HG03097 (cell line): Measurements from ENCODE around the gene EFCAB6.
A peak's percentile ranks its signal among the peaks of the same experiment; 100 is the strongest.

Experiments
- ATAC-seq: cut with Tn5 transposase; IDR thresholded peaks from one replicate; pipeline ENCODE4 v1.9.1; 2021; ENCODE audit not compliant: unreplicated experiment, low FRiP score

EFCAB6 gene

DNA sequence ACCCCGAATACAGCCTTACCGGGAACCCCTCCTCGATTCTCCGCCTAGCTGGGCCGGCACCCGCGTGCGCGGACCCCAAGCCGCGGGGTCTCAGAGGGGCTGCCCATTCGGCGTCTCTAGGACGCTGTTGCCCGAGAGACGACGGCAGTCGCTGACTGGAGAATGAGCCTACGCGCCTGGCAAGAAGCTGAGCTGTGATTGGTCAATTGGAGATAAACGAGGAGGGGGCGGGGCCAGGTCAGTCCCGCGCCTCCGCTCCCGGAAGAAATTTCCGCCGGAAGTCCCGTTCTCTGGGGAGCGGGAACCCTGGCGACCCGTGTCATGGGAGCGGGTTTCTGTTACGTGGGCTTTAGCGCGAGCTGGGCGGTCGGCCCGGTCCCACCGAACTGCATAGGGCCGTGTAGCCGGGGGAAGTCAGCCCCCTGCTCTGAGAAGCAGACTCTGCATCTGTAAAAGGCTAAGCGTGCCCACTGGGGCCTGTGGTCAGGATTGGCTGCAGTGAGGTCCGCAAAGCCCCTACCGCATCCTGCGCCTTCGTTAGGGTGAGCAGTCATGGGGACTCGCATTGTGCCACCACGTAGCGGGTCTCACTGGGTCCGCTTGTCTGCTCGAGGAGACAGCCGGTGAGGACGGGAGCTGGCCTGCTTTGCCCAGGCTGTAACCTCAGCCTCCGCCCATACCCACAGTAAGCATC lies at the start of gene EFCAB6:
EFCAB6 (minus strand) TSS at position 157 of the 694 bp plus-strand sequence. CDS start 29,987 bp downstream, outside the sequence.
- ATAC-seq, result peak; percentile 72

GRCh38 chr22:43861529-43861928 lies 49.4 kb upstream of the EFCAB6 start:
- ATAC-seq, result no peak

GRCh38 chr22:43860831-43861230 lies 48.7 kb upstream of the EFCAB6 start:
- no peak for ATAC-seq

DNA sequence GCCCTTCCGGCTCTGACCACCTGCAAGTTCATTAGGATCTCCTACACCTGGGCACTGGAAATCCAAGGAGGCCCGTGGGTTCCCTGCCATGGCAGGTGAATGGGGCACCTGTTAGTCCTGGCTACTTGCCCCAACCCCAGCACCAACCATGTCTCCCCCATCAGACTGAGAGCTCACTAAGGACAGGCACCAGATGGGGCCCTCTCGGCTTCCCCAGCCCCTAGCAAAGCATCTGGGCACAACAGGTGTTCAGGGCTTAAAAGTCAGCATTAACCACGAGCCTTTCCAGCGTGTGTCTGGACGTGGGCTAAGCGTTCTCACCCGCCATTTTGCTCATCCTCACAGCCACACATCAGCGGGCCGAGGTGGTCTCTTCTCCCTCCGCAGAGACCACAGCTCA lies 48.0 kb upstream of the EFCAB6 start:
- ATAC-seq, result no peak

GRCh38 chr22:43859621-43860020 lies 47.5 kb upstream of the EFCAB6 start:
- ATAC-seq, result no peak

DNA sequence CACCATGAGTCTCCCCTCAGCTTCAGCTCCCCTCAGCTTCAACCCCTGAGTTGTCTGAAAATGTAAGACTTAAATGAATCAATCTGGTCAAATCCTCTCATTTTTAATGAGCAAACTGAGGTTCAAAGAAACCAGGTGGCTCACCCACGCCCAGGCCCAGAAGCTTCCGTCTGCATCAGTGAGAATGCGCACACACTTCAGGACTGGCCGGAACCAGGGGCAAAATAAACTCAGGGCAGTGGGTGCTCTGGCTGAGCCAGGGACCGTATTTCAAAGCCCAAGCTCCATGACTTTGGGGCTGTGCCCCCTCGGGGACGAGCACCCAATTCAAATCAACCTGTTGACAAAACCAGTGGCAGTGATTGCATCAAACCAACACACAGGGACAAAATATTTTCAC lies 47.1 kb upstream of the EFCAB6 start:
- ATAC-seq, result no peak

- no peak for ATAC-seq
These were observed 46.2 kb upstream of the EFCAB6 start for GRCh38 chr22:43858156-43858895.

DNA sequence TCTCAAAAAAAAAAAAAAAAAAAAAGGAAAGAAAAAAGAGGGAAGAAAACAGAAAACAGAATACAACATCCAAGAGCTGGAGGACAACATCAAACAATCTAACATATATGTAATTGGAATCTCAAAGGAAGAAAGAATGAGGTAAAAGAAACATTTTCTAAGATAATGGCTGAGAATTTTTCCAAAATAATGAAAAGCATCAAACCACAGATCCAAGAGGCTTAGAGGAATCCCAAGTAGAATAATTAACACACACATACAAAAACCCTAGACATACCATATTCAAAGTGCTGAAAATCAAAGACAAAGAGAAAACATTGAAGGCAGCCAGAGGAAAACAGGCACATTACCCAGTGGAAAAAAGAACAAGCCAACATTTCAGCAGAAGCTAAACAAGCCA lies 45.3 kb upstream of the EFCAB6 start:
- no peak for ATAC-seq

DNA sequence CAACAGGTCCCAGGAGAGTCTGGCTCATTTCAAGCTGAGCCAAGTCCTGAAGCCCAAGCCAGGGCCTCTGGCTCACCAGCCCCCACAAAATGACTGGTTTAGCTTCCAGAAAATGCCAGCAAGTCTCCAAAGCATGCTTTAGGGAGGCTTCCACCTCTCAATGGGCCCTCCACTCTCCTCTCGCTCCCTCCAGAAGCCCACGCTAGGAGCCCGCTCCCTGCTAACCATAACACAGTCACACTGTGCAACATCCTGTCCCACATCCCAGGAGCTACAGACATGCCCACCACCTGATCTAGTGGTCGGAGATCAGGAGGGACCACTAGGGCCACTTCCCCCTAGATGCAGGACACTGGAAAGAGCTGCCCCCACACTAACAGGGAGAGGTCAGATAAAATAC lies 43.3 kb upstream of the EFCAB6 start:
- ATAC-seq, result no peak

DNA sequence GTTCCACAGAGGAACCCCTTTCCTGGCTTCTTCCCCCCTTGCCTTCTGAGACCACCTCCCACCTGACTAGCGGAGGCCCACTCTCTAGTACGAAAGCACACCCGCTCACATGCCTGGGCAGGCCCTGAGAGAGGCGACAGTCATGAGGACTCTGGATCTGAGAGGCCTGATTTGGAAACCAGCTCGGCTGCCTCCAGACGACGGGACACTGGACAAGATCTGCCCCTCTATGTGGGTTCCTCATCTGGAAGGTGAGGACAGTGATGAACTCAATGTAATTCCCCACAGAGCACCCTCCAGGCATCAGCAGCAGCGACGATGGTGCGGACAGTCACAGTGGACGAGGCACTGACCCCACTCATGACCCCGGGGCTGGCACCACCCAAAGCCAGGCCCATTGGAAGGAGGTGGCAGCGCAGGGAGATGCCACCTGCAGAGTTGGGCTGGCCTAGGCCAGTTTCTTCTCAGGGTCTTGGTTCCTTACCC lies 42.7 kb upstream of the EFCAB6 start:
- no peak for ATAC-seq

DNA sequence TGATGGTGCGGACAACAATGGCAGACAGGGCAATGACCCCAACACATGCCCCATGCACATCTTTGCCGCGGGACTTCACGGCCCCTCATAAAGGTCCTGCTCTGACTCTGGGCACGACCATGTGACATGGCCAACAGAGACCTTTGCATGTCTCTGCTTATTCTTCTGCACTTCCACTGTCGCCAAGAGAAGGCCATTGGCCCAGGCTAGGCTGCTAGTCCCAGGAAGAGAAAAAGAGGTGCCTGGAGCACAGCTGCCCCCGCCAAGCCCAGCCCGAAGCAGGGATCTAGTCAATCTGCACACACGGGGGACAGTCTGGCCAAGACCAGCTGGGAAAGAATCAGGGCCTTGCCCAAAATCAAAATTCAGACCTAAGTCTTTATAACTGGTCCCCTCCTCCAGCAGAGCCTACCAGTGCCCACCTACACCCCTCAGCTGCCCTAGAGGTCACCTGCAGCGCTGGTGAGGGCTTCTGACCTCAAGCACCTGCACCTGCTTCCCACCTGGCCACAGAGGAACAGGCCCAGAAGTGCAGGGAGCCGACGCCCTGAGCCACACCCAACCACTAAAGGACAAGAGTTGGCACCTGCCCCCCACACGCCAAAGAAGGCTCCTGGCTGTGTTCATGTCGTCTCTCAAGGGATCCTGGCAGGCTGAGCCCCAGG lies 42.1 kb upstream of the EFCAB6 start:
- no peak for ATAC-seq

DNA sequence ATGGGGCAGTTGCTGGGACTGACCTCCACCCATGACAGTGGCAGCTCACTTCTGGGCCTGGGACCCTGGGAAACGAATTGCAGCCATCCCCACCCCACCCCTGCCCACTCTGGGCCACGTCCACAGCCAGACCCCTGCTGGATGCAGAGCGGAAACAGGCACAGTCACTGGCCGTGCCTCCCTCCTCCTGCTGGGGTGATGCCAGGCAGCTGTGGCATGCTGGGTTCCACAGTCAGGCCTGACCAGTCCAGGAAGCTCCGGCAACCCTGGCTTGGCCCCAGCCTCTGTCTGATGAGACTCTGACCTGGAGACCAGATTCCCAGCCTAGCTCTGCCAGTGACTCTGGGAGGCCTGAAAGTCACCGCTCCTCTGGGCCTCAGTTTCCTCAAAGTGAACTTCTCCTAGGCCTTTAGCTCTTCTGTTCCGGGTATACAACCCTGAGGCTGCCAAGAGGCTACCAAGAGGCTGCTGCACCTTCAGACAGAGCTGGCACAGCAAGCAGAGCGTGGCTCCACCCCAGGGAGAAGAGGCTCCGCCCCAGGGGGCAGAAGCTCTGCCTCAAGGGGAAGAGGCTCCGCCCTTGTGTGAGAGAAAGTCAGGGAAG lies 41.3 kb upstream of the EFCAB6 start:
- ATAC-seq, result no peak

GRCh38 chr22:43852573-43853327 lies 40.6 kb upstream of the EFCAB6 start:
- no peak for ATAC-seq

DNA sequence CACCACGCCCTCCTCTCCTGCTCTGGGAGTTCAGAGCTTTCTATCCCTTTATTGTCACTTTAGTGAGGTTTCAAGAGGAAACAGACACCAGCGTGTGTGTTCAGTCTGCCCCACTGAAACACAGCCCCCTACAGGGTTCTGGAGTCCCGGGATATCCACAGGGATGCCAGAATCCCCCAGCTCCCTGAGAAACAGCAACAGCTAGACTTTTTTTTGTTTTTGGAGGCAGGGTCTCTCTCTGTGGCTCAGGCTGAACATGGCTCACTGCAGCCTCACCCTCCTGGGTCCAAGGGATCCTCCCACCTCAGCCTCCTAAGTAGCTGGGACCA lies 39.8 kb upstream of the EFCAB6 start:
- no peak for ATAC-seq

GRCh38 chr22:43851058-43851978 lies 39.2 kb upstream of the EFCAB6 start:
- no peak for ATAC-seq

- no peak for ATAC-seq
These were observed 38.4 kb upstream of the EFCAB6 start for GRCh38 chr22:43850529-43850928.

DNA sequence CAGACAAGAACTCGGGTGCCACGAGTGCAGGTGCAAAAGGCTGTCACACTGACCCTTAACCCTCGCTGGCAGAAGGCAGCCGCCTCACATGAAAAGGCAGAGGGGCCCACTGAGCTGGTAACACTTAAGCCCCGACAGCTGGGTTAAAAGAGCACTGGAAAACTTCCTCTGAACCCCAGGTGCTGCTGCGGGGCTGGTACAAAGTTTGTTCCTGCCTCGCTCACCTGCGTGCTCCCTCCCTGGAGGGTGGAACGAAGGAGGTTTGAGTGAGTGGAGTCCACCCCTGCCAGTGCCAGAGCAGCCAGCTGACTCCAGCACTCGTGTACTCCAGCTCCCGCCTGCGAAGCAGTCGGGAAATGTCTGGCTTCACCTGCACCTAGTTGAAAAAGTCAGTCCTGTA lies 37.6 kb upstream of the EFCAB6 start:
- ATAC-seq, result no peak

DNA sequence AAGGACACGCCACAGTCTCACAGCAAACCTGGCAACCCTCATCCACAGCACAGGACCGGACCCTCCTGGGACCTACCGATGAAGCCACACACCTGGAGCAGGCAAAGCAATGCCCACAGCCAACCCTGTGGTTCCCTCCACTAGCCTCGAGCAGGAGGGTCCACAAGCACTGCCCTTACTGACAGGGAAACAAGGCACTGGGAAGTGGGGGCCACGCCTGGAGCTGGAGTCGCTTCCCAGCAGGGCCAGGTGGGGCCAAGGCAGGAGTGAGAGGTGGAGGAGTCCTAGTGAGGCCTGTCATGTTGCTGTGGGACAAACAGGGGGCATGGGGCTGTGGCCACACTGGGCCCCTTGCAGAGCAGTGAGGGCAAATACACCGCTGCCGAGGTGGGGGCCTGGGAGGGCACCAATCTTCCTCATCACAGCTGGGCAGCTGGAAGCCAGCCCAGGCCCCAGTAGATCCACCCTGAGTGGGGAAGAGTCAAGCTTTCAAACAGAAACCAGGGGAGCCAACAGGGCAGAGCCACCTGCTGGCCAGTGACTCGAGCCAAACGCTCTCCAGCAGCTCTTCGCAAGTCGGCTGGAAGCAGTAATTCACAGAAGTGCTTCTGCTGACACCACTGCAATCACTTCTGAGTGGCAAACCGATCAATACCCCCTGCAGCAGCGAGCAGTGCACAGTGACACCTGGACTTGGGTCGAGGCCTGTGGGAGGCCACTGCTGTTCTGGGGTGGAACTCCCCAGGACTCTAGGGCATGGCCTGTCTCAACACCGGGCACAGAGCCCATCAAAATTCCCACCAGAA lies 36.5 kb upstream of the EFCAB6 start:
- ATAC-seq, result no peak
